Measurements from ENCODE around the gene WDR7. TPM values are rescaled to one million over a fixed set of nuclear protein-coding genes. Genes with fewer than 3 reads are reported as not detected.

The WDR7 gene
- total RNA-seq, 1 experiment from 2014 or later: 11.5 TPM

GRCh38 chr18:56899660-56900059 lies 248.5 kb downstream of the WDR7 start:
- POLR2A ChIA-PET: no interaction called here
- BruUV-seq (replicated peaks): no TSS peak
- no peaks in the 10 kb centered on the region for H3K9me3 ChIP-seq (ENCODE audit: control insufficient read depth in 1 of 2, insufficient read depth in 1 of 2, low read depth in 1 of 2, low read length in 2 of 2)
- no peak overlapping the region for H3K9ac ChIP-seq (ENCODE audit: low read length)
- ATAC-seq: no peak
- H3K4me3 ChIP-seq (replicated peaks in 1 of 2; ENCODE audit: low read depth in 1 of 2, low read length in 2 of 2): no peak overlapping the region
- H3K4me1 ChIP-seq (ENCODE audit: control insufficient read depth in 1 of 2, insufficient read depth in 2 of 2, low read length in 2 of 2): peaks cover 0 to 3% of the 10 kb centered on the region in 2 experiments; a peak in 1 of 4 replicates
- CTCF ChIA-PET: no interaction called here
- DNase-seq (ENCODE audit: low read depth, low spot score): no peak
- no peaks in the 10 kb centered on the region for H3K79me2 ChIP-seq (ENCODE audit: insufficient read depth, low read length)
- no peak overlapping the region for H3K27ac ChIP-seq (ENCODE audit: low read depth, low read length)
- no peak overlapping the region for H2AFZ ChIP-seq (ENCODE audit: low read depth, low read length, poor library complexity, severe bottlenecking)
- intact Hi-C loops (cut with micrococcal nuclease): loop anchor here (5.0 kb wide), 1 partner anchor 53 kb away; no protein-coding TSS in a partner anchor
- TF ChIP-seq YY1 (IDR thresholded peaks at IDR 0.05; ENCODE audit: extremely low read depth, insufficient replicate concordance, low read depth, low read length) (no peak), POLR2A (IDR thresholded peaks at IDR 0.05; ENCODE audit: borderline replicate concordance, extremely low read depth, insufficient read depth, insufficient read length) (no peak), SRF (IDR thresholded peaks at IDR 0.05; ENCODE audit: low read depth) (no peak), ELF1 (IDR thresholded peaks at IDR 0.05; ENCODE audit: borderline replicate concordance, low read depth) (no peak), ZNF274 (IDR thresholded peaks at IDR 0.05; ENCODE audit: low read depth, low read length) (no peak), ATF3 (IDR thresholded peaks at IDR 0.05) (no peak), EZH2phosphoT487 (IDR thresholded peaks at IDR 0.05; ENCODE audit: borderline replicate concordance) (no peak), EZH2 (IDR thresholded peaks at IDR 0.05) (no peak), CEBPB (IDR thresholded peaks at IDR 0.05; ENCODE audit: low read depth) (no peak), SIN3A (IDR thresholded peaks at IDR 0.05; ENCODE audit: low read depth) (no peak), ZBTB33 (IDR thresholded peaks at IDR 0.05; ENCODE audit: extremely low read depth, insufficient replicate concordance, low read length) (no peak), ZFX (IDR thresholded peaks at IDR 0.05) (no peak), JUND (IDR thresholded peaks at IDR 0.05) (no peak), EGR1 (IDR thresholded peaks at IDR 0.05; ENCODE audit: low read depth) (no peak), RAD21 (IDR thresholded peaks at IDR 0.05; ENCODE audit: low read depth) (no peak), FOSL1 (IDR thresholded peaks at IDR 0.05; ENCODE audit: low read depth) (no peak)
- TF ChIP-seq, protein P1, sequence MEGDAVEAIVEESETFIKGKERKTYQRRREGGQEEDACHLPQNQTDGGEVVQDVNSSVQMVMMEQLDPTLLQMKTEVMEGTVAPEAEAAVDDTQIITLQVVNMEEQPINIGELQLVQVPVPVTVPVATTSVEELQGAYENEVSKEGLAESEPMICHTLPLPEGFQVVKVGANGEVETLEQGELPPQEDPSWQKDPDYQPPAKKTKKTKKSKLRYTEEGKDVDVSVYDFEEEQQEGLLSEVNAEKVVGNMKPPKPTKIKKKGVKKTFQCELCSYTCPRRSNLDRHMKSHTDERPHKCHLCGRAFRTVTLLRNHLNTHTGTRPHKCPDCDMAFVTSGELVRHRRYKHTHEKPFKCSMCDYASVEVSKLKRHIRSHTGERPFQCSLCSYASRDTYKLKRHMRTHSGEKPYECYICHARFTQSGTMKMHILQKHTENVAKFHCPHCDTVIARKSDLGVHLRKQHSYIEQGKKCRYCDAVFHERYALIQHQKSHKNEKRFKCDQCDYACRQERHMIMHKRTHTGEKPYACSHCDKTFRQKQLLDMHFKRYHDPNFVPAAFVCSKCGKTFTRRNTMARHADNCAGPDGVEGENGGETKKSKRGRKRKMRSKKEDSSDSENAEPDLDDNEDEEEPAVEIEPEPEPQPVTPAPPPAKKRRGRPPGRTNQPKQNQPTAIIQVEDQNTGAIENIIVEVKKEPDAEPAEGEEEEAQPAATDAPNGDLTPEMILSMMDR (IDR thresholded peaks at IDR 0.05 in 2 of 3, conservative IDR thresholded peaks at IDR 0.05 in 1 of 3; ENCODE audit: borderline replicate concordance in 1 of 3, insufficient read depth in 1 of 3, low read depth in 2 of 3, low read length in 2 of 3): no peak
- no peaks in the 10 kb centered on the region for H3K27me3 ChIP-seq (ENCODE audit: insufficient read depth, low read length)
- RAD21 ChIA-PET (ENCODE audit: low non-redundant PET in 1 of 2, low total read pairs in 2 of 2, uncharacterized antibody in 2 of 2, unreplicated experiment in 2 of 2): no interaction called here
- H4K20me1 ChIP-seq (ENCODE audit: insufficient read depth): no peaks in the 10 kb centered on the region
- H3K9me2 ChIP-seq (ENCODE audit: insufficient read depth): no peaks in the 10 kb centered on the region
- H3K4me2 ChIP-seq (ENCODE audit: low read length): no peak overlapping the region
- no peaks in the 10 kb centered on the region for H3K36me3 ChIP-seq (ENCODE audit: control insufficient read depth in 1 of 2, insufficient read depth in 2 of 2, low read length in 2 of 2)
